ENCODE results near the gene THOC7. TPM values are rescaled to one million over a fixed set of nuclear protein-coding genes. Genes with fewer than 3 reads are reported as not detected.

Gene THOC7
- total RNA-seq, 1 donor from 2014 or later: 52.6 TPM

GRCh38 chr3:63877737-63878393, 14.3 kb upstream of the THOC7 start:
- no peak overlapping the region for H3K27ac Mint-ChIP-seq
- no peaks in the 10 kb centered on the region for H3K9me3 Mint-ChIP-seq (ENCODE audit: low read depth)
- no peak for DNase-seq (ENCODE audit: low spot score, unreplicated experiment)
- H3K4me1 Mint-ChIP-seq (ENCODE audit: low read depth): peaks cover 30% of the 10 kb centered on the region
- TF ChIP-seq CTCF (IDR thresholded peaks at IDR 0.05; ENCODE audit: unreplicated experiment): no peak
- no peaks in the 10 kb centered on the region for H3K27me3 Mint-ChIP-seq
- H3K36me3 Mint-ChIP-seq (ENCODE audit: insufficient read depth): no peaks in the 10 kb centered on the region
- no peak overlapping the region for H3K4me3 Mint-ChIP-seq (ENCODE audit: low read depth)

DNA sequence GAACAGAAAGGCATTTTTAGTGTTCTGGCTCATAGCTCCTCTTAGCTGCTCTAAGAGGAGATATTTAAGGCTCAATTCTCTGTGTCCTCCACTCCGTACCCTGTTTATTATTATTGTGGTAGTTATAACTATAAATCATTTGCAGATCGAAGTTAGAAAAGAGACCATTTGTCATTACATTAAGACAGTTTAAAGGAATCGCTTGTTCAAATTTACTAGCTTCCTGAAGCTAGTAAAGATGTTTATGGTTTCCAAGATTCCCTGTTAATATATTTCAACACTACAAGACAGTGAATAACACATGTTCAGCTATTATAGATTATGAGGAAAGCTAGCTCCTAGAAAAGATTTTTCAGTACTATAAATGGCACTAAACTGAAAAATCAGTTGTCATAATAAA, 12.7 kb upstream of the THOC7 start:
- no peak overlapping the region for H3K4me3 Mint-ChIP-seq (ENCODE audit: low read depth)
- H3K27me3 Mint-ChIP-seq: no peaks in the 10 kb centered on the region
- no peaks in the 10 kb centered on the region for H3K9me3 Mint-ChIP-seq (ENCODE audit: low read depth)
- H3K27ac Mint-ChIP-seq: no peak overlapping the region
- no peaks in the 10 kb centered on the region for H3K36me3 Mint-ChIP-seq (ENCODE audit: insufficient read depth)
- no peak for TF ChIP-seq CTCF (IDR thresholded peaks at IDR 0.05; ENCODE audit: unreplicated experiment)
- H3K4me1 Mint-ChIP-seq (ENCODE audit: low read depth): peaks cover 40% of the 10 kb centered on the region
- DNase-seq (ENCODE audit: low spot score, unreplicated experiment): no peak

GRCh38 chr3:63875510-63875909, 11.9 kb upstream of the THOC7 start:
- H3K4me3 Mint-ChIP-seq (ENCODE audit: low read depth): no peak overlapping the region
- TF ChIP-seq CTCF (IDR thresholded peaks at IDR 0.05; ENCODE audit: unreplicated experiment): no peak
- no peaks in the 10 kb centered on the region for H3K27me3 Mint-ChIP-seq
- H3K27ac Mint-ChIP-seq: peak overlapping the region; percentile 14
- peaks cover 37% of the 10 kb centered on the region for H3K4me1 Mint-ChIP-seq (ENCODE audit: low read depth)
- H3K36me3 Mint-ChIP-seq (ENCODE audit: insufficient read depth): no peaks in the 10 kb centered on the region
- DNase-seq (ENCODE audit: low spot score, unreplicated experiment): no peak
- no peaks in the 10 kb centered on the region for H3K9me3 Mint-ChIP-seq (ENCODE audit: low read depth)

- no peak for DNase-seq (ENCODE audit: low spot score, unreplicated experiment)
- H3K4me1 Mint-ChIP-seq (ENCODE audit: low read depth): peaks cover 32% of the 10 kb centered on the region
- no peak for TF ChIP-seq CTCF (IDR thresholded peaks at IDR 0.05; ENCODE audit: unreplicated experiment)
Measured at GRCh38 chr3:63874769-63875168, 11.2 kb upstream of the THOC7 start.

DNA sequence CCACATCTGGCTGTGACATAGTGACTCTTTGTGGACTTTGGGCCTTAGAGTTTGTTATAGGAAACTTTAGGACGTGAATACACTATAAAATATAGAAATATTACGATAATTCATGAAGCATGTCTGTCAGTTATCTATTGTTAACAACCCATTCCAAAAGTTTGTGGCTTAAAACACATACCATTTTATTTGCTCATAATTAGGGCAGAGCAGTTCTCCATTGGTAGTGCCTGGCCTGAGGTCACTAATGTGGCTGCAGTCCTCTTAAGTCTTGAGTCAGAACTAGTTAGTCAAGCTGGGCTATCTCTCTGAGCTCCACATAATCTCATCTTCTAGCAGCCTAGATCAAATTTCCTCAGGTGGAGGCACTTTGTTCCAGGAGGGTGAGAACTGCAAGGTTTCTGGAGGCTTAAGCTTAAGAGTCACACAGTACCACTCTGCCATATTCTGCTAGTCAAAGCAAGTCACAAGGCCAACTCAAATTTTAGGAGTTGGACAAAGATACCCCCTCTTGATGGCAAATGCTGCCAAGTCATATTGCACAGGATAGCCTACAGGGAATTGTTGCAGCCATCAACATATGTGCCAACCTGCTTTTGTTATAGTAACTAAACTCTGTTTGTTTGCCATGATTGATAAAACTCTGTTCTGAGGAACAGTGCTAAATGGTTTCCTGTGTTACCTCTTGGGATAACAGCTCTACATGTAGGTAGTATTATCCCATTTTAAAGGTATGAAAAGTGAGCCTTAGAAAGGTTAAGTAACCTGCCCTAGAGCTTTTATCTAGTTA, 8.7 kb upstream of the THOC7 start:
- TF ChIP-seq CTCF (IDR thresholded peaks at IDR 0.05; ENCODE audit: unreplicated experiment): no peak
- H3K36me3 Mint-ChIP-seq (ENCODE audit: insufficient read depth): peaks cover 2% of the 10 kb centered on the region
- no peak overlapping the region for H3K27ac Mint-ChIP-seq
- peaks cover 22% of the 10 kb centered on the region for H3K4me1 Mint-ChIP-seq (ENCODE audit: low read depth)
- no peaks in the 10 kb centered on the region for H3K27me3 Mint-ChIP-seq
- no peak for DNase-seq (ENCODE audit: low spot score, unreplicated experiment)
- H3K9me3 Mint-ChIP-seq (ENCODE audit: low read depth): no peaks in the 10 kb centered on the region
- no peak overlapping the region for H3K4me3 Mint-ChIP-seq (ENCODE audit: low read depth)

More at GRCh38 chr3:63874769-63875168, 11.2 kb upstream of the THOC7 start:
- no peak overlapping the region for H3K4me3 Mint-ChIP-seq (ENCODE audit: low read depth)
- no peaks in the 10 kb centered on the region for H3K9me3 Mint-ChIP-seq (ENCODE audit: low read depth)
- H3K27me3 Mint-ChIP-seq: no peaks in the 10 kb centered on the region
- H3K36me3 Mint-ChIP-seq (ENCODE audit: insufficient read depth): no peaks in the 10 kb centered on the region
- H3K27ac Mint-ChIP-seq: no peak overlapping the region
